GM21717 (cell line): ENCODE measurements around the gene KPNB1.

Experiments
- ATAC-seq: cut with Tn5 transposase; IDR thresholded peaks from one replicate; pipeline ENCODE4 v1.9.1; 2021; ENCODE audit warnings: mild to moderate bottlenecking, moderate library complexity; ENCODE audit not compliant: unreplicated experiment

KPNB1 gene

GRCh38 chr17:47649153-47649971 is at the start of gene KPNB1:
KPNB1 (plus strand) TSS chr17:47649919; CDS start chr17:47650245, 326 bp downstream.
- peak; percentile 77 for ATAC-seq

GRCh38 chr17:47603830-47604597 is 45.7 kb upstream of the KPNB1 start:
- ATAC-seq: no peak

DNA sequence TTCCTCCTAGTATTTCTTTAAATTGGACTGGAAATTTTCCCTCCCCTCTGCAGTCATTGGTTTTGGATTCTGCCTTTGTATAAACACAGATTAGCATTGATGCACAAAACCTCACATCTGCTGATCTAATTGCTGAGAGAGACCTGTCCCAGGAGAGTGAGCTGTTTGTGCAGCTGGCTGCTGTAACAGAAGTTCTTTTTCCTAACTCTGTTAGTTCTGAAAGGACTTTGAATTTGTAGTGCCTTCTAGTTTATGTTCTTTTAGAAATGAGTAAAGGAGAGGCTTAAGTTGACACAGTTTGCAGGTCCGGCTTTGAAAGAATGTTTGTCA is 45.2 kb upstream of the KPNB1 start:
- ATAC-seq: no peak

DNA sequence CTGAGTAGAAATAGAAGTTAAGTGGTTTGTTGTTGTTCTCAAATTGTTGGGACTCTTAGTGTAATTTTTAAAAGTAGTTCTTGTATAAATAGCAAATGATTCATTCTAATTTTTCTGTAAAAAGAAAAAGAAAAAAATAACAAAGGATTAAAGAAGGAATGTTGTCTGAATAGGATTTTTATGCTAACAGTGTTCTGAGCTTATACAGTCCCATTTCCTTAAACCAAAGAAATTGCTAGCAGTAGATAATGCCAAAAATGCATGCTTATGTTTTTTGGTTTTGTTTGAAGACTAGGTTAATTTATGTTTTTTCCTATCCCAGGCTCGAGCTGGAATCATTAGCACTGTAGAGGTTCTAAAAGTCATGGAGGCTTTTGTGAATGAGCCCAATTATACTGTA is 44.7 kb upstream of the KPNB1 start:
- ATAC-seq: no peak

DNA sequence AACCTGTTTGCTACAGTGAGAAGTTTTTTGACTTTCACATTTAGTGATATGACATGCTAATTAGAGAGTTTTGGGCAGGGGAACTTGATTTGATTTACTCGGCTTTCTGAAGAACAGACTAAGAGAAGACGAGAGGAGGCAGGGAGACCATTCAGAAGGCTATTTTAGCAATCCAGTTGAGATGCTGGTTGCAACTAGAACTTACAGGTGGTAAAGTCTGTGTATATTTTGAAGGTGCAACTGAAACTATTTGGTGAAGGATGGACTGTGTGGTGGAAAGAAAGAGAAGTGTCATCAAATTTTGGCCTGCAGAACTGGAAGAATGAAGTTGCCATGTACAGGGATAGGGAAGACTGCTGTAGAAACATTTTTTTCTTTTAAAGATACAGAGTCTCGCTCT is 42.2 kb upstream of the KPNB1 start:
- ATAC-seq: no peak

GRCh38 chr17:47611372-47612350 is 38.1 kb upstream of the KPNB1 start:
- no peak for ATAC-seq

DNA sequence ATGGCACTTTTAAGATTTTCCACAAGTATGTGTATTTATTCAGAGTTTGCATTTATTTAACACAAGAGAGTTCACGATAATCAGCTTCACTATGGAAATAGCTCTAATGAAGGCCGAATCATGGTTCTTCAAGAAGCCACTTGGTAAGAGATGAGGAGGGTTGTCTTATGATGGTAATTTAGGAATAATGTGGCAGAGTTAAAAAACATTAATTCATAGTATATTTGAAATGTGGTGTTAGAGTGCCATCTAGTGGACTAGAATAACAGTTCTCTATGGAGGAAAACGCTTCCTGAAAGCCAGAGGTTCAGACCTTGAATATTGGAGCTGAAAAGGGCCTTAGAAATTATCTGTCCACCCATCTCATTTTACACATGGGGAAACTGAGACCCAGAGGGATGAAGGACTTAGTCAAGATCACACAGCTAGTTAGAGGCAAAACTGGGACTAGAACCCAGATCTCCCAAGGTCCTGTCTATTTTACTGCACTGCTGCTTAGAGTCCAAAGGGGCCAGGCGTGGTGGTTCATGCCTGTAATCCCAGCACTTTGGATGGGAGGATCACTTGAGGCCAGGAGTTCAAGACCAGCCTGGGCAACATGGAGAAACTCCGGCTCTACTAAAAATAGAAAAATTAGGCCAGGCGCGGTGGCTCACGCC is 33.8 kb upstream of the KPNB1 start:
- no peak for ATAC-seq

GRCh38 chr17:47618410-47618809 is 31.3 kb upstream of the KPNB1 start:
- ATAC-seq: no peak

DNA sequence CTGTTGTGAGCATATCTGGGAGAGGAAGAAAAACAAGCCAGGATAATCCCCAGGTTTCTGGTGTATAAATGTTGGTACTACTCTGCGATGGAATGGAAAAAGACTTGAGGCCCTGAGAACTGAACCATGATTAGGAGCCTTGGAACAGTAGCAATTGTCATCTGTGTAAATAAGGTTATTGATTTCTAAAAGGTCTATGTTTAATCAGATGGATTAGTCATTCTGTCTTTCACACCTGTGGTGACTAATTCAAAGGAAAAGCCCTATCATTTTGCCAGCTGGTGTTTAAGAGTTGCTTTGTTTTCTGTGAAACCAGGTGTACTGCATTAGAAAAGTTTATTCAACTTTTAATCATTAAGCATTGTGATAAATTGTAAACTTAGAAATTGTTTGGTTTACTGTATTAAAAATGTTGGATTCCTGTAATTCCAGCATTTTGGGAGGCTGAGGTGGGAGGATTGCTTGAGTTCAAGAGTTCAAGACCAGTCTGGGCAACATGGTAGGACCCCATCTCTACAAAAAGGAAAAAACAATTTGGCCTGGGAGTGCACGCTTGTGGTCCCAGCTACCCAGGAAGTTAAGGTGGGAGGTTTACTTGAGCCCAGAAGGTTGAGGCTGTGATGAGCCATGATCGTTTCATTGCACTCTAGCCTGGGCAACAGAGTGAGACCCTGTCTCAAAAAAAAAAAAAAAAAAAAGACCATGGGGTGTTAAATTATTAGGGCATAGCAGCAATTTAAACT is 29.0 kb upstream of the KPNB1 start:
- ATAC-seq: no peak

GRCh38 chr17:47621293-47622179 is 28.2 kb upstream of the KPNB1 start:
- no peak for ATAC-seq

- ATAC-seq: no peak
These were observed 27.6 kb upstream of the KPNB1 start for GRCh38 chr17:47622180-47622549.

- ATAC-seq: no peak
These were observed 25.0 kb upstream of the KPNB1 start for GRCh38 chr17:47624727-47625068.

- ATAC-seq: no peak
These were observed 21.6 kb upstream of the KPNB1 start for GRCh38 chr17:47628014-47628566.

DNA sequence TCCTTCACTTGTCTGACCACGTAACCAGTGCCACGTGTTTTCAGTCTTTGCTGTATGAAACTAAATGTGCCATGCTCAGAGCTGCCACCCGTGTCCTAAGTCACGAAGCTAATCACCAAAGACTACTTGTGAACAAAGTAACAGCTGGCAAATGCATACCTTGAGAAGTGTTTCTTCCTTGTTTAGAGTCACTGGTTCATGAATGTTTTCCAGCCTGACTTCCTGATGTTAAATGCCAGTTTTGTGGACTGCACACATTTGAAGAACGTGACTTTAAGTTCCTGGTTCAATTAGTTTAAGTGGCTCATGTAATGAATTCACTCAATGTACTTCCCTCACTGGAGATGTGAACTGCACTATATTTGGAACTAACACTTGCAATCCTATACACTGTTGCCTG is 19.9 kb upstream of the KPNB1 start:
- ATAC-seq: no peak

DNA sequence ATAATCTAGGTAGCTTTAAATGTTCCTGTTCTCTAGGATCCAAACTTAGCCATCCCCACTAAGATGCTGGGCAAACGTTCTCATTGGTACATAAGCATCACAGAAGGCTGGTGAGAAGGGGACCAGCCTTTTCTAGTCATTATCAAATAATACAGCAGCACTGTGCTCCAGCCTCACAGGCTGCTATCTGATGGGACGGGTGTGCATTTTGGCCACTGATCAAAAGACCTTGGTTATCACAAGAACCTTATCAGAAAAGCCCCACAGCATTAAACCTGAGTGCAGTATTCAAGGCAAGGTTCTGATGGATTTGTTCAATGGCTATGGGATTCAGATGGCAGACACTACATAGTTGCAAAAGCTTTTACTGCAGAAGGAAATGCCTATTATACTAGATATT is 19.1 kb upstream of the KPNB1 start:
- no peak for ATAC-seq

GRCh38 chr17:47632991-47633390 is 16.7 kb upstream of the KPNB1 start:
- ATAC-seq: no peak

DNA sequence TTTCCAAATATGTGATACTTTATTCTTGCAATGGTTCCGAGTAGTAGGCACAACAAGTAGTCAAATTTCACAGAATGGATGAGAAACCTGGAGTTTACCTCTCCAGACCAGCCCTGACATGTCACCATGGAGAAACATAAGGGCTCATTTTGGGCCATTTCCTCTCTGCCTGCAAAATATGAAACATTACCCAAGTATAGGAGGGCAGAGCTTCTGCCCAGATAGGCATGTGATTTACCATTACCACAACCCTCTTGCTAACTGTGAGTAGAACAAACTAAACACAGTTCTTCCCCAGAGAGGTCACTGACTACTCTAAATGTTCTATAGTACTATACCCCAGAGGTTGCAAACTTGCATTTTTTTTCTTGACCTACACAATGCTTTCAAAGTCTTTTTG is 15.7 kb upstream of the KPNB1 start:
- no peak for ATAC-seq

DNA sequence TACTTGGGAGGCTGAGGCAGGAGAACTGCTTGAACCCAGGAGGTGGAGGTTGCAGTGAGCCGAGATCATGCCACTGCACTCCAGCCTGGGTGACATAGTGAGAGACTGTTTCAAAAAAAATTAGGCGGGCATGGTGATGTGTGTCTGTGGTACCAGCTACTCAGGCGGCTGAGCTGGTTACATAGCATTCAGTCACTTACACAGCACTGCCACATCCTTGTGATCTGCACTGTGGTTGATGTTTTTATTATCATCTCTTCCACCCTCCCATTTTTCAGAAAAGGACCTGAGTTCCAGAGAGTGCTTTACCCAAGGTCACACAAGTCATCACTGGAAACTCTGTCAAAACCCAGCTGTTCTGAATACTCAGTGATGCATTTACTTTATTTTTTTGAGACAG is 14.8 kb upstream of the KPNB1 start:
- ATAC-seq: no peak

DNA sequence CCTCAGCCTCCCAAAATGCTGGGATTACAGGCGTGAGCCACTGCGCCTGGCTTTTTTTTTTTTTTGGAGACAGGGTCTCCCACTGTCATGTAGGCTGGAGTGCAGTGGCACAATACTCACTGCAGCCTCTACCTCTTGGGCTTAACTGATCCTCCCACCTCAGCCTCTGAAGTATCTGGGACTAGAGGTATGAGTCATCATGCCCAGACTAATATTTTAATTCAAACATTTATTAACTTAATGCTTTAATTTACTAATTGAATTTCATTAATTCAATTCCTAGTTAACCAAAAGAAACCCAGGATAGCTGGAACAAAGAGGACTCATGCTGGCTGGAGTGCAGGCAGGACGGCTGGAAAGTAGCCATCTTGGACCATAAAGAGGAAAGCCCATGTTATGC is 14.0 kb upstream of the KPNB1 start:
- ATAC-seq: no peak
